H1 (cell line): ENCODE data around the gene CTPS2. TPM values are rescaled to one million over a fixed set of nuclear protein-coding genes. Genes with fewer than 3 reads are reported as not detected.

Experiments
- CTCF ChIA-PET: fragments of 300-600 bp; sonication (Branson Sonifier 250); formaldehyde crosslinking; loops from one replicate; lab custom pipeline; 2021; ENCODE audit not compliant: partially characterized antibody; lab: Charles Lee
- POLR2A ChIA-PET: fragments of 300-600 bp; sonication (Branson Sonifier 250); formaldehyde crosslinking; loops from one replicate; lab custom pipeline; 2021; ENCODE audit warnings: inconsistent platforms; ENCODE audit not compliant: partially characterized antibody; lab: Charles Lee
- DNase-seq, 2 experiments: peaks; one replicate each; pipeline versions ENCODE4 v3.0.0 to v3.0.0-alpha.2; 2010 to 2022; ENCODE audit warnings: low spot score in 2 of 2, low read depth in 1 of 2, mixed read lengths in 1 of 2
- FAIRE-seq: peaks from 2 replicates; lab custom pipeline; 2011; peaks lifted over from hg19 to GRCh38; lab: Jason Lieb, UNC
- H2AFZ ChIP-seq: 2 replicates; pipeline ENCODE4 v1.8.1; 2012; ENCODE audit warnings: low read length, inconsistent platforms
- H2AK5ac ChIP-seq: 2 replicates; pipeline ENCODE4 v1.6.1; 2013; ENCODE audit warnings: low read depth, low read length
- H2BK120ac ChIP-seq: replicated peaks from 2 replicates; pipeline ENCODE3; 2013; ENCODE audit warnings: low read depth, low read length, inconsistent platforms
- H2BK12ac ChIP-seq: 2 replicates; pipeline ENCODE4 v1.6.1; 2013; ENCODE audit warnings: low read depth, low read length
- H2BK15ac ChIP-seq: 2 replicates; pipeline ENCODE4 v1.6.1; 2013; ENCODE audit warnings: low read length
- H2BK20ac ChIP-seq: 2 replicates; pipeline ENCODE4 v1.6.1; 2013; ENCODE audit warnings: low read length
- H2BK5ac ChIP-seq: 2 replicates; pipeline ENCODE4 v1.6.1; 2013; ENCODE audit warnings: low read depth, low read length
- H3K14ac ChIP-seq: 2 replicates; pipeline ENCODE4 v1.6.1; 2013; ENCODE audit warnings: inconsistent platforms; ENCODE audit not compliant: insufficient read length
- H3K18ac ChIP-seq: 2 replicates; pipeline ENCODE4 v1.6.1; 2013; ENCODE audit warnings: low read length; ENCODE audit errors: extremely low read depth
- H3K23ac ChIP-seq: 2 replicates; pipeline ENCODE4 v1.6.1; 2013; ENCODE audit warnings: inconsistent platforms; ENCODE audit not compliant: insufficient read length
- H3K23me2 ChIP-seq: 2 replicates; pipeline ENCODE4 v1.6.1; 2013; ENCODE audit warnings: low read depth, low read length
- H3K27ac ChIP-seq: 2 replicates; pipeline ENCODE4 v1.6.1; 2011; ENCODE audit warnings: low read depth, low read length, inconsistent platforms
- H3K27me3 ChIP-seq, 4 experiments: replicated peaks in 1 of 4; 1 replicate in 1 of 4; 2 replicates in 3 of 4; pipeline versions ENCODE4 v1.6.1 to v1.8.1; 2011 to 2013; ENCODE audit warnings: low read length in 3 of 4, mild to moderate bottlenecking in 3 of 4, inconsistent platforms in 2 of 4, mixed read lengths in 2 of 4, moderate library complexity in 1 of 4; ENCODE audit not compliant: control insufficient read depth in 3 of 4, insufficient read depth in 3 of 4; ENCODE audit errors: extremely low read depth in 1 of 4
- H3K36me3 ChIP-seq, 4 experiments: 2 replicates each; pipeline versions ENCODE4 v1.6.1 to v1.8.1; 2011 to 2013; ENCODE audit warnings: mild to moderate bottlenecking in 4 of 4, low read length in 3 of 4, moderate library complexity in 2 of 4, control low read depth in 1 of 4, inconsistent platforms in 1 of 4; ENCODE audit not compliant: insufficient read depth in 4 of 4, control insufficient read depth in 2 of 4
- H3K4ac ChIP-seq: replicated peaks from 2 replicates; pipeline ENCODE3; 2013; ENCODE audit warnings: low read length, low read depth, mixed read lengths, inconsistent platforms; ENCODE audit not compliant: insufficient read length
- H3K4me1 ChIP-seq, 4 experiments: replicated peaks in 1 of 4; 1 replicate in 1 of 4; 2 replicates in 3 of 4; pipeline versions ENCODE4 v1.6.1 to v1.8.1; 2011 to 2013; ENCODE audit warnings: low read length in 3 of 4, inconsistent platforms in 2 of 4, mixed read lengths in 1 of 4; ENCODE audit not compliant: insufficient read depth in 4 of 4, control insufficient read depth in 3 of 4
- H3K4me2 ChIP-seq, 2 experiments: 2 replicates each; pipeline versions ENCODE4 v1.6.1 to v1.8.1; 2011 to 2013; ENCODE audit warnings: low read depth in 2 of 2, low read length in 2 of 2, control low read depth in 1 of 2, inconsistent platforms in 1 of 2, mild to moderate bottlenecking in 1 of 2; ENCODE audit not compliant: insufficient read depth in 1 of 2
- H3K4me3 ChIP-seq, 4 experiments: fragments of 200-600, 300-600 bp in 1 of 4; sonication (generic), shearing (Covaris generic), sonication (Bioruptor Twin) in 1 of 4; 2 replicates each; pipeline versions ENCODE4 v1.5.1 to v1.8.1; 2011 to 2016; ENCODE audit warnings: low read length in 4 of 4, low read depth in 3 of 4, control low read depth in 2 of 4, inconsistent platforms in 2 of 4, mild to moderate bottlenecking in 2 of 4, mixed read lengths in 1 of 4, moderate library complexity in 1 of 4; ENCODE audit not compliant: insufficient read depth in 2 of 4; ENCODE audit errors: extremely low read depth in 1 of 4
- H3K56ac ChIP-seq: replicated peaks from 2 replicates; pipeline ENCODE3; 2013; ENCODE audit warnings: low read depth, mild to moderate bottlenecking, mixed read lengths, low read length, inconsistent platforms; ENCODE audit not compliant: insufficient read length
- H3K79me1 ChIP-seq: 2 replicates; pipeline ENCODE4 v1.6.1; 2013; ENCODE audit warnings: low read depth, low read length, control low read depth
- H3K79me2 ChIP-seq, 2 experiments: 2 replicates each; pipeline versions ENCODE4 v1.6.1 to v1.8.1; 2012 to 2013; ENCODE audit warnings: low read length in 2 of 2, mild to moderate bottlenecking in 2 of 2, inconsistent platforms in 1 of 2; ENCODE audit not compliant: insufficient read depth in 2 of 2, control insufficient read depth in 1 of 2
- H3K9ac ChIP-seq, 4 experiments: replicated peaks in 1 of 4; 1 replicate in 1 of 4; 2 replicates in 3 of 4; pipeline versions ENCODE4 v1.6.1 to v1.8.1; 2011 to 2013; ENCODE audit warnings: low read depth in 3 of 4, low read length in 3 of 4, control low read depth in 2 of 4, mild to moderate bottlenecking in 2 of 4, moderate library complexity in 2 of 4, inconsistent platforms in 1 of 4; ENCODE audit errors: extremely low read depth in 1 of 4
- H3K9me3 ChIP-seq, 2 experiments: 2 replicates each; pipeline versions ENCODE4 v1.6.1 to v1.8.1; 2012 to 2013; ENCODE audit warnings: mild to moderate bottlenecking in 2 of 2, moderate library complexity in 2 of 2, control low read depth in 1 of 2, inconsistent platforms in 1 of 2, low read depth in 1 of 2, low read length in 1 of 2, mixed read lengths in 1 of 2; ENCODE audit not compliant: insufficient read depth in 2 of 2
- H4K20me1 ChIP-seq, 2 experiments: replicated peaks in 1 of 2; 2 replicates each; pipeline versions ENCODE3 to v1.8.1; 2011 to 2013; ENCODE audit warnings: inconsistent platforms in 2 of 2, low read length in 2 of 2, mild to moderate bottlenecking in 1 of 2; ENCODE audit not compliant: insufficient read depth in 2 of 2, control insufficient read depth in 1 of 2
- H4K5ac ChIP-seq: 2 replicates; pipeline ENCODE4 v1.6.1; 2013; ENCODE audit warnings: low read length, low read depth, mixed read lengths, inconsistent platforms; ENCODE audit not compliant: insufficient read length
- H4K8ac ChIP-seq: 2 replicates; pipeline ENCODE4 v1.8.0; 2013; ENCODE audit warnings: mild to moderate bottlenecking, moderate library complexity, low read length, inconsistent platforms; ENCODE audit not compliant: insufficient read depth; ENCODE audit errors: extremely low read depth
- H4K91ac ChIP-seq: replicated peaks from 2 replicates; pipeline ENCODE3; 2013; ENCODE audit warnings: low read length, mixed read lengths, inconsistent platforms; ENCODE audit not compliant: insufficient read length
- BCL11A ChIP-seq, 2 experiments: IDR thresholded peaks; one replicate each; pipeline ENCODE4 v1.6.1; 2011; ENCODE audit warnings: low read depth in 2 of 2, low read length in 2 of 2, mild to moderate bottlenecking in 2 of 2
- EGR1 ChIP-seq: IDR thresholded peaks from 2 replicates; pipeline ENCODE4 v1.6.1; 2011; ENCODE audit warnings: low read depth, low read length, borderline replicate concordance
- GTF2F1 ChIP-seq: IDR thresholded peaks from 2 replicates; pipeline ENCODE4 v1.6.1; 2012; ENCODE audit warnings: low read depth, low read length, improper control_type of control experiment, borderline replicate concordance
- HDAC2 ChIP-seq, 2 experiments: fragments of 300-600 bp in 1 of 2; sonication (generic) in 1 of 2; IDR thresholded peaks; 2 replicates each; pipeline ENCODE4 v1.6.1; 2011 to 2012; ENCODE audit warnings: low read depth in 2 of 2, low read length in 2 of 2, mild to moderate bottlenecking in 2 of 2, moderate library complexity in 2 of 2, borderline replicate concordance in 1 of 2, inconsistent platforms in 1 of 2
- KDM1A ChIP-seq: fragments of 200-600, 300-600 bp; sonication (generic); IDR thresholded peaks from 2 replicates; pipeline ENCODE4 v1.7.1; 2016; ENCODE audit warnings: mild to moderate bottlenecking, low read length, borderline replicate concordance
- MAX ChIP-seq: IDR thresholded peaks from 2 replicates; pipeline ENCODE4 v1.6.1; 2012; ENCODE audit warnings: inconsistent platforms
- NRF1 ChIP-seq: IDR thresholded peaks from 2 replicates; pipeline ENCODE4 v1.6.1; 2011; ENCODE audit warnings: mild to moderate bottlenecking, low read depth, low read length, improper control_type of control experiment
- RBBP5 ChIP-seq: IDR thresholded peaks from 2 replicates; pipeline ENCODE4 v1.7.1; 2012; ENCODE audit warnings: low read depth, mild to moderate bottlenecking, inconsistent platforms, low read length, moderate library complexity, borderline replicate concordance
- SP2 ChIP-seq: IDR thresholded peaks from 2 replicates; pipeline ENCODE4 v1.6.1; 2012; ENCODE audit warnings: mild to moderate bottlenecking, low read length, inconsistent platforms
- SP4 ChIP-seq: IDR thresholded peaks from 2 replicates; pipeline ENCODE4 v1.6.1; 2012; ENCODE audit warnings: low read length, inconsistent platforms
- TAF7 ChIP-seq: optimal IDR thresholded peaks from 2 replicates; pipeline ENCODE3; 2011; ENCODE audit warnings: low read depth, mild to moderate bottlenecking, inconsistent platforms, low read length, moderate library complexity, borderline replicate concordance
- TEAD4 ChIP-seq: IDR thresholded peaks from 2 replicates; pipeline ENCODE4 v1.6.1; 2012; ENCODE audit warnings: low read depth, low read length, inconsistent platforms, mixed read lengths
- YY1 ChIP-seq: IDR thresholded peaks from 2 replicates; pipeline ENCODE4 v1.6.1; 2011; ENCODE audit warnings: low read depth, mild to moderate bottlenecking, low read length
- WGBS, 2 experiments: shearing (Covaris generic) in 1 of 2; methylation state at CpG; one replicate each; pipeline versions ENCODE4 v1.1.6 to v1.1.7; 2013 to 2015; ENCODE audit warnings: low lambda C conversion rate in 2 of 2, mixed read lengths in 2 of 2, inconsistent platforms in 1 of 2, low coverage in 1 of 2, missing lambda C conversion rate in 1 of 2; ENCODE audit not compliant: insufficient replicate concordance in 2 of 2, insufficient coverage in 1 of 2, insufficient read length in 1 of 2; ENCODE audit errors: extremely low coverage in 1 of 2, missing lambda C conversion rate in 1 of 2; 5-methylcytosine and 5-hydroxymethylcytosine counted together
- polyA plus RNA-seq, 7 experiments: library from polyadenylated mRNA; depleted of rRNA in 3 of 7; stranded (reverse) in 5 of 7; unstranded in 2 of 7; fragments of >200 nt in 5 of 7; fragments of 200-250 nt in 2 of 7; gene quantifications; 1 replicate in 5 of 7; 2 replicates in 1 of 7; 4 replicates in 1 of 7; pipeline versions ENCODE4 v1.2.1 to v1.2.3, GENCODE V29; 2011 to 2013; ENCODE audit warnings: missing spikeins in 2 of 7, mixed read lengths in 2 of 7
- total RNA-seq: library from RNA; stranded (reverse); fragmentation: NEBNext Ultra II Directional; extraction: Animal tissue kit (Norgen Biotek cat#: 25700); gene quantifications from 2 replicates; pipeline ENCODE4 v1.2.1, GENCODE V29; 2021

CTPS2 gene
- total and polyA plus RNA-seq, 2 of the 8 experiments (the other 6 are each of a cell fraction or from before 2014, with no cell fraction given), result 17.1 to 34.0 TPM

DNA sequence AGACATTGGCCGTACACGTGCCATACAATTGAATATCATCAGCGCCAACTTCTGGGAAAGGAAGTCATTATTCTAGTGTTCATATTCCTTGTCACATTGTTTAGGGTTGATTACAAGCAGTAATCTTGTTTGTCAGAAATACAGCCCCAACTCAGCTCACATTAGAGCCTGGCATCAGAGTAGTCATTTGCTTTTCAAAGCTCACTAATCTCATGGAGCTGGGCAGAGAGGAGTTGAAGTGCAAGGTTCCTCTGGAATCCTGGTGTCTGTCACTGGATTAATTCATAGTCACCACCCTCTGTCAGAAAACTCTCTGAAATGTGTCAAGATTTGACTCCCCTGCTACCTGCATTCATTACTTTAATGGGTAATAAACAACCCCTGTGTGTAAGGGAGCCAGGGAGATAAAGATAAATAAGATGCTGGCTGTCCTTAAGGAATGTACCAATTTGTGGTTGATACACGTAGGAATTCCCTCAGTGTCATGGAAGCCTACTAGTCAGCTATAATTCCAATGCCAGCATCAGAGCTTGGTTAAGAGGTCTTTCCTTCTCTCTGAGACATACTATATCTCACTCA lies 106.2 kb downstream of the CTPS2 start:
- no peak overlapping the region for H3K4ac ChIP-seq
- H2BK12ac ChIP-seq, result no peak overlapping the region
- H3K27ac ChIP-seq, result no peak overlapping the region
- no peak overlapping the region for H3K14ac ChIP-seq
- no peak overlapping the region for H4K8ac ChIP-seq
- H3K9me3 ChIP-seq, result no peaks in the 10 kb centered on the region
- WGBS, 2 experiments, result 91% methylated on average over 4 of the region's 4 CpGs; no CpG with 5 or more reads in 1 of the 2 experiments
- no peak overlapping the region for H4K5ac ChIP-seq
- H3K23ac ChIP-seq, result no peak overlapping the region
- H2AFZ ChIP-seq, result no peak overlapping the region
- H3K4me2 ChIP-seq, result no peak overlapping the region
- ChIA-PET CTCF (interaction anchor here (0.7 kb wide), 1 partner anchor 172 kb away, joined by 3 read pairs; no protein-coding TSS in a partner anchor), POLR2A (no interaction called here)
- H2BK120ac ChIP-seq, result no peak overlapping the region
- TF ChIP-seq TAF7 (no peak), EGR1 (no peak), HDAC2 (IDR thresholded peaks at IDR 0.05; ENCODE audit: borderline replicate concordance in 1 of 2, low read depth in 2 of 2, low read length in 2 of 2) (no peak), TEAD4 (no peak), NRF1 (no peak), RBBP5 (no peak), GTF2F1 (no peak), BCL11A (IDR thresholded peaks at IDR 0.05; ENCODE audit: low read depth in 2 of 2, low read length in 2 of 2) (no peak), MAX (no peak), SP2 (no peak), YY1 (no peak), KDM1A (no peak), SP4 (no peak)
- H2BK20ac ChIP-seq, result no peak overlapping the region
- H3K4me1 ChIP-seq, result no peaks in the 10 kb centered on the region; a peak in 1 of 7 replicates
- no peak overlapping the region for H3K4me3 ChIP-seq
- H2BK15ac ChIP-seq, result no peak overlapping the region
- DNase-seq, result no peak
- FAIRE-seq, result no peak
- no peaks in the 10 kb centered on the region for H4K20me1 ChIP-seq
- H3K56ac ChIP-seq, result no peak overlapping the region
- no peak overlapping the region for H3K18ac ChIP-seq
- no peak overlapping the region for H2BK5ac ChIP-seq
- H3K23me2 ChIP-seq, result no peaks in the 10 kb centered on the region
- H2AK5ac ChIP-seq, result no peak overlapping the region
- H3K79me2 ChIP-seq, result no peaks in the 10 kb centered on the region
- H3K27me3 ChIP-seq, result no peaks in the 10 kb centered on the region
- no peak overlapping the region for H3K9ac ChIP-seq
- H3K36me3 ChIP-seq, result peaks cover 0 to 21% (median 3%) of the 10 kb centered on the region in 4 experiments; a peak in 4 of 8 replicates
- no peaks in the 10 kb centered on the region for H3K79me1 ChIP-seq
- no peak overlapping the region for H4K91ac ChIP-seq
